ENCODE data around the gene CHD3.

Gene CHD3

DNA sequence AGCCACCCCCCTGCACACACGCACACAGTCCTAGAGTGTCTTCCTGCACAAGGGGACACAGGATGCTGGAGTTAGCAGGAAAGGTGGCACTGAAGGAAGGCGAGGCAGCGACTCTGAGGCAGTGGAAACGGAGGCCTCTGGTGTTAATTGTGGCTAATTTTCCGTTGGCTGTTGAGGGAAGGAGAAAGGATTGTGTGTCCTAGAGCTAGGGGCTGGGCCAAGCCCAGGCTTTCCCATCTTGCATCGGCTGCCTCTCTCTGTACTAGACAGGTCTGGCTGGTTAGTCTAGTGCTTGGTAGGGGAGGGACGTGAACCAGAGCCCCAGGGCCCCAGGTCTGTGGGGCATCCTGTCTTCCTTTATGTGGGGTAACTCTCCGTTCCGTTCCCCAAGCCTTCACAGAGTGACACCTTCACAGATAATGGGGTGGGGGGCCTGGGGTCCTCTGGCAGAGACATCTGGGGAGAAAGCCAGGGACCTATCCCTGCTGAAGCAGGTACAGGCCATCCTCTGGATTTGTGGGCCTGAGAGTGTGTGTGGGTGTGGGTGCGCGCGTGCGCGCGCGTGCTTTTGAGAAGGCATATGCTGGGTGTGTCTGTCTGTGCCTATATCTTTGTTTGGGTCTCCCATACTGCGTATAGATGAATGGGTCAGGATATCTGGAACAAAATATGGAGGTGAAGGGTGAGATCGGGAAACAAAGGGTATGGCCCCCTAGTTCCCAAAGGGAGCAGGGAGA is at the start of gene CHD3:
Gene CHD3 (plus strand): TSS at position 606 of the 737 bp plus-strand sequence. CDS start 212 bp downstream, outside the sequence.
- H3K4me3 ChIP-seq (ENCODE audit: low read depth, low read length) = peak within 1 kb of the TSS; percentile 31

DNA sequence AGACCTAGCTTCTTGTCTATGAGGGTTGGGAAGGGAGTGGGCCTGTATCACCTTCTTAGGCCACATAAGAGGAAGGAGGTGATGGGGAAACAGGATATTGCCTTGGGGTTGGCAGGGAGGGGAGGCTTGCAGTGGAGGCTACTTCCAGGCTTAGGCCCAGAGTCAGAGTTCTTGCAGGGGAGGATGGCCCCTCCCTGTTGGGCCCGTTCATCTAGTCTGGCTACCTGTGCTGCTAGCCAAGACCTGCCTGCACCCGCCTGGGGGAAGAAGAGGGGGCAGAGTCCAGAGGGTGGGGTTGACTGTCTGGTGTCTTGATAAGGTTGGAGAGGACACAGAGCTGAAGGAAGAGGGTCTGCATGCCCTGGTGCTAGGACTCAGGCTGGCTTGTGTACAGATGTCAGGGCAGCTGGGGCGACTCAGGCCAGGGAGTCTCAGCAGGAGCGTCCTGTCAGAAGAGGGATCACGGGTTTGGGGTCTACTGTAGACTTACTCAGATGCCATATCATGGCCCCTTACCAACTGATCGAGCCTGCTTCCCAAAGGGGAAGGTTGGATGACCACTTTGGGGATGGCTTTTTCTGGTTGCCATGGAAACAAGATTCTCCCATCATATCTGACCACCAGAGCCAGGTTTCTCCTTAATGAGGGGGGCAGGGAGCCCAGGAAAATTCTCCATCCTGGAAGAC is 49.3 kb upstream of the CHD3 start:
- no peak overlapping the region for H3K4me3 ChIP-seq (ENCODE audit: low read depth, low read length)

DNA sequence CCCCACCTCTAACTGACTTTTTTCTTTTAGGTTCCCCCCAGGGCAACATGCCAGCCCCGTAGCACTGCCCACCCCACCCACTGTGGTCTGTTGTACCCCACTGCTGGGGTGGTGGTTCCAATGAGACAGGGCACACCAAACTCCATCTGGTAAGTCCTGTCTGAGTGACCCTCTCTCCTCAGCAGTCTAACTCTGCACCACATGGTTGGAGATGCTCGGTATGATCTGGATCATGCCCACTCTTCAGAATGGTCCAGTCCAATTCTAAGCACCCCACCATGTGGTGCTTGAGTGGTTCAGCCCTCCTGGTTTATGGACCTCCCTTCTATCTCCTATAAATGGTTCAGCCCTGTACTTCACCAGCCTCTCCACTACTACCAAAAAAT is 48.7 kb upstream of the CHD3 start:
- no peak overlapping the region for H3K4me3 ChIP-seq (ENCODE audit: low read depth, low read length)

DNA sequence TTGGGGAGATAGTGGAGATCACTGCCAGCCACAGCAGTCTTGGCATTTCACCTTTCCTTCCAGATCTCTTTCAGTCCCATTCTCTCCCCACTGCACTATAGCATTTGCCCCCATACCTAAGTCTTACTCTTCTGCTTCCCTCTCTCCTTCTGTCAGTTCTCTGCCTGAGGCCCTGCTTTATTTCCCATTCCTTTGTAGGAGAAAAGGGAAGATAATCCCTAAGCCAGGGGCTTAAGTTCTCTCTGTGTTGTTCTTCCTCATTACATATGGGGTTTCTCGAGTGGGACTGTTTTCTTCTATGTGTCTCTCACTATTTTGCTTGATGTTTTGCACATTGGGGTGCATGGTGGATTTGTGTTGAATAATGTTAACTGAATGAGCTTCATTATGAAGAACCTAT is 48.1 kb upstream of the CHD3 start:
- no peak overlapping the region for H3K4me3 ChIP-seq (ENCODE audit: low read depth, low read length)

DNA sequence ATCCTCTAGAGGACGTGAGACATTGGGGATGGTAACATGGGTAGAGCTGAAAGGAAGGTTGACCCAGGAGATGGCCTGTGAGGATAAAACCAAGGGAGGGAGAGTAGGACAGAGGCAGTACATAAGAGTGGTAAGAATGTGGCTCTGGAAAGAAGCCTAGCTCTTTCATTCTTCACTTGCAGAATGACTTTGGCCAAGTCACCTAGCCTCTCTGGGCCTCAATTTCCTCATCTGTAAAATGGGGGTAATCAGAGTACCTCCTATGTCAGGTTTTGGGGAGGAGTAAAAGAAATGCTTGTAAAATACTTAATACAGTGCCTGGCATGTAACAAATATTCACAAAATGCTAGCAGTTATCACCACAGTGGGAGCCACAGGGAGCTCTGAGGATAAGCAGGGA is 47.7 kb upstream of the CHD3 start:
- peak overlapping the region; percentile 69 for H3K4me3 ChIP-seq (ENCODE audit: low read depth, low read length)

DNA sequence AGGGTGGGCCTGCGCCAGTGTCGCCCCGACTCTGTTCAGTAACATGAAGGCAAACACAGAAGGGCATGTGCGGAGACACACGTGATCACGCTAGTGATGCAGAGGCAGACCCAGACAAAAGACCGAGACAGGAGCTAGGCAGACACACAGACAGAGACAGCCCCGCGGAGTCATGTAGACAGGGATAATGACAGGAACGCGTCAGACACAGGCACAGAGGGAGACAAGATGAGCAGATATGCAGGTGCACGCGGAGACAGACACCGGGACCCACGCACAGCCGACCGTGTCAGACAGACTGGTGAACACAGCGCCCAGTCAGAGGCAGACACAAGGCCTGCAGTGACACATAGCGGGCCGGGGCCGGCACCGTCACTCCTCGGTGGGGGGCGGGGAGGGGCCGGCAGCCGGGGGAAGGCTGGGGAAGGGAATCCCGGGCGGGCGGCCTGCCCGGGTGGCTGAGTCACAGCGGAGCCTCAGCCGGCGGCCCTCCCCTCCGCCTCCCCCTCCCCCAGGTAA is 47.1 kb upstream of the CHD3 start:
- peak overlapping the region; percentile 69 for H3K4me3 ChIP-seq (ENCODE audit: low read depth, low read length)

DNA sequence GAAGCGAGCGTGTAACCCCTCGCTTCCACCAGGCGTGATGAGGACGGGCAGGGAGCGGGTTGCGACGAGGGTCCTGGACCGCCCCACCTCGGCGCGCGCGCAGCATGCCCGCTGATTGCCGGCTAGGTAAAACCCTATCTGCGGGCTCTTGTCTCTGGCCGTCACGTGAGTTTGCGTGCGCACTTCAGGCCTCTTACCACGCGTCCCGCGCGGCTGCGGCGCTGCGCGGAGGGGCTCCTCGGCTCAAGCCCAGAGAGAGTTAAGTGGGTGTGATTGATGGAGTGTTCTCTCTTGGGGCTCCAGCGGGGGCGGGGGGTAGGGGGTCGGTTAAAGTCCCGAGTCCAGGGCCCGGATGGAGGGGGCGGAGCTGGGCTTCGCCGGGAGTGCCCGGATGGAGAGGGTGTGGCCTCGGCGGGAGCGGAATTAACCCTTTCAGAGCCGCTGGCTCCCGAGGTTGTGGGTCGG is 46.6 kb upstream of the CHD3 start:
- H3K4me3 ChIP-seq (ENCODE audit: low read depth, low read length) = peak overlapping the region; percentile 69

DNA sequence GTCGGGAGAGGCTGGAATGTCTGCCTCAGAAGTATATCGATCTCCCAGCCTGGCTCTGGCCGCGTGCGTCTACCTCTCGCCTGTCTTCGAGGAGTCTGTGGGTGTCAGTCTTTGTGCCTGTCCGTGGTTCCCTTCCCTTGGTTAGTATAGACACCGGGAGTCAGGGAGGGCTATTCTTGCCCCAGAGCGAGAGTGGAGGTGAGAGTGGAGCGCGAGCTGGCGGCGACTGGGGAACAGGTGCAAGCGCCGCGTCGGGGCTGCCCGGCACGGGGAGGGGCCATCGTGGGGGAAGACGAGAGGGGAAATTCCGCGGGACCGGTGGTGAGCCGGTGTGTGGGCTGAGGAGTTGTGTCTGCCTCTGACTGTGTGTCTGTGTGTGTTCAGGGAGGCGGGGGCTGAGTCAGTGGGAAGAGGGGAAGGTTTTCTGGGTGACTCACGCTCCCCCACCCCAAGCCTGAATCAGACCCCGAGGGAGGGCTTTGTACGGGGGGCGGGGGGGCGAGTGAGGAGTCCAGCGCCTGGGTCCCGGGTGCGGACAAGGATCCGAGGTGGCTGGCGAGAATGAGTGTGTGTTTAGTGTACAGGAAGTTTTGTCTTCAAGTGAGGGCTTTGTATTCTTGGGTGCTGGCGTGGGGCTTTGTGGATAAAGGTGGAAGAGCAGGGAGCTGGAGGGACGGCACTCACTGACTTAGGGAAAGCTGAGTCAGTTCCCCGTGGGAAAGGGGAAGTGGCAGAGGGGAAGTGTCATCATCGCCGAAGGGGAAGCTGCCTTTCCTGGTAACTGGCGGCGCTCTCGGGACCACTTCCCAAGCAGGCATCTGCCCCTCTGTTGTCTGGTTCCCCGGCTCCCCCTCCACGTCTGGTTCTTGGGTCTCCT is 46.0 kb upstream of the CHD3 start:
- peak overlapping the region; percentile 47 for H3K4me3 ChIP-seq (ENCODE audit: low read depth, low read length)

DNA sequence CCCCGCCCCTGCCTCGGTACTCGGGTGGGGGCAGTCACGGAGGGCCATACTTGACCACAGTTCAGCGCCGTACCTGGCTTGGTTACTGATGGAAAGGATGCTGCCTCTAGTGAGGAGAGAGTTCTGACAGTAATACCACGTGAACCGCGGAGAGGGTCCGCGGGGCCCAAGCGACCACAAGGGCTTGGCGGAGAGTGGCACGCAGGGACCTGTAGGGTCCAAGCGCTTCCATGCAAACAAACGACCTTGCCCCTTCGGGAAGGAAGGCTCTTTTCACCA is 45.4 kb upstream of the CHD3 start:
- peak overlapping the region; percentile 47 for H3K4me3 ChIP-seq (ENCODE audit: low read depth, low read length)

DNA sequence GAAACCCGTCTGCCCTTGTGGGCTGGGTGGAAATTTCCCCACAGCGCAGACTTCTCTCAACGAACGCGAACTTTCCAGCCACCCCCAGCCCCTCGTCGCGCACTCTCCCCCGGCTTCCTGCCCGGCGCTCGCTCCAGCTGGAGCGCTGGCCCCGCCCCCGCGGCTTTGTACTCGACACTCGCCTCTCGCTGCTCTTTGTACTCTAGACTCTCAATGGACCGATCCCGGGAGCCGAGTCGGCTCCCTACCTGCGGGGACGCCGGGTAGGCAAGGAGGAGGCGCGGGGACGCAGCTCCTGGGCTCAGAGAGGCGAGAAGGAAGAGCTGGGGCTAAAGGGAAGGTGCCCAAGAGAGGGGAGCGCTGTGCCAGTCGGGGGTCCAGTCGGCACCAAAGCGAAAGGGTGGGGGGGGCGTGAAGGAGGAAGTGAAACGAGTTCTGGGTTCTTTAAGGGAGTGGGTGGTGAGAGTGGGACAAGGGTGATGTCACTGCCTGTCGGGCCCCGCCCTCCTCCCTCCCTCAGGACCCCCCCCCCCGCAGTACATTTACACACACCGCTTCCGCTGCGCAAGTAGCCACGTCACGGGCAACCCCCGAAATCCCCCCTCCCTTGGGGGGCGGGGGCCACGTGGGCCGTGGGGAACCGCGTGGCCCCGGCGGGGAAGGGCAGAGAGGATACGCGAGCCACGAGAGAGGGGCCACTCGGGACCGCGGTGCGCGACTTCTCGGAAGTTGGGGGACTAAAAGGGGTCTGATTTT is 44.9 kb upstream of the CHD3 start:
- H3K4me3 ChIP-seq (ENCODE audit: low read depth, low read length) = peak overlapping the region; percentile 47

DNA sequence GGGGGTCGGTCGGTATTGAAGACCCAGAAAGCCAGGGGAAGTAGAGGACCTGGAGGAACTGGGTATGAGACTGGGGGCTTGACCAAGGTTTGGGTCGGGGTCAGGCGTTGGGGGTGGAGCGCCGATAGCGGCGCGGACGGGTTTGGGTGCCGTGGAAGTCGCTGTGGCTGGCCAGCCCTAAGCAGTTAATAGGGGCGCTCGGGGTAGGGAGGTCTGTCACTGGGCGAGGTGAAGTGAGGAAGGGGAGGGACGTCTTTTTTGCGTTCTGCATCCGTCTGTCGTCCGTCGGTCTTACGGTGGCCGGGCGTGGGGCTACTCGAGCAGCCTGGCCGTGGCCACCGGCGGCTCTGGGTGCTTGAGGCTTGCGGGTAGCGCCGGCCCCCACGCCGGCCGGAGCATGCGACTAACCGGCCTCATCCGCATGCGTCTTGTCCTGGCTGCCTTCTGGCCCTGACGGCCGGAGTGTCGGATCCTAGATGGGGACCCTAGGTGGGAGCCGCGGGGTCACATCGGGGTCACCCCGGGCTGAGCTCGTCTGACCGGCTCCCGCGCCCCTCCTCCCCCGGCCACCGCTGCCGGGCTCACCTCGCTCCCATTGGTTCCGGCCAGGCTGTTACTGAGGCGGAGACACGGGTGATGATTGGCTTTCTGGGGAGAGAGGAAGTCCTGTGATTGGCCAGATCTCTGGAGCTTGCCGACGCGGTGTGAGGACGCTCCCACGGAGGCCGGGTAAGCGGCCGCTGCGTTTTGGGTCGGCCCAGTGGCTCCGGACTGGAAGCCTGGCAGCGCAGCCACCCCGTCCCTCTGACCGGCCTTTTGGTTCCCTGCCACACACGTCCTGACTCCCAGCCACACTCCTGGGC is 44.1 kb upstream of the CHD3 start:
- peak overlapping the region; percentile 47 for H3K4me3 ChIP-seq (ENCODE audit: low read depth, low read length)

DNA sequence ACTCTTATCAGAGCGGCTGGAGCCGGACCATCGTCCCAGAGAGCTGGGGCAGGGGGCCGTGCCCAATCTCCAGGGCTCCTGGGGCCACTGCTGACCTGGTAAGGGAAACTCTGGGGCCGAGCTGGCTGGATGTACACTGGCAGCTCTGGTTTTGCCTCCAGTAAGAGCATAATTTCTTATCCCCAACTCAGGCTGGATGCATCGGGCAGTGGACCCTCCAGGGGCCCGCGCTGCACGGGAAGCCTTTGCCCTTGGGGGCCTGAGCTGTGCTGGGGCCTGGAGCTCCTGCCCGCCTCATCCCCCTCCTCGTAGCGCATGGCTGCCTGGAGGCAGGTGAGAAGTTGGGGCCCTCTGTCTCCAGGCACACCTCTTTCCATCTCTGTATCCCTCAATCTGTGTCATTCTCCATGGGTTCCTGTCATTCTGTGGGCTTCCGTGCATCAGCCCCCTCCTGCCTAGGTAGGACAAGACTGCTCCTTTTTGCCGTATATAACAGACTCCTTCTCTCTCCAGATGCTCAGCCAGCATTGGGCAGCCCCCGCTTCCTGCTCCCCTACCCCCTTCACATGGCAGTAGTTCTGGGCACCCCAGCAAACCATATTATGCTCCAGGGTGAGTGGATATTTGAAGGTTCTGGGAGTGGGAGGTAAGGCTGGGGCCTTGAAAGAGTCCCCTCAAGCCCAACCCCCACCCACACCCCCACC is 43.1 kb upstream of the CHD3 start:
- no peak overlapping the region for H3K4me3 ChIP-seq (ENCODE audit: low read depth, low read length)

DNA sequence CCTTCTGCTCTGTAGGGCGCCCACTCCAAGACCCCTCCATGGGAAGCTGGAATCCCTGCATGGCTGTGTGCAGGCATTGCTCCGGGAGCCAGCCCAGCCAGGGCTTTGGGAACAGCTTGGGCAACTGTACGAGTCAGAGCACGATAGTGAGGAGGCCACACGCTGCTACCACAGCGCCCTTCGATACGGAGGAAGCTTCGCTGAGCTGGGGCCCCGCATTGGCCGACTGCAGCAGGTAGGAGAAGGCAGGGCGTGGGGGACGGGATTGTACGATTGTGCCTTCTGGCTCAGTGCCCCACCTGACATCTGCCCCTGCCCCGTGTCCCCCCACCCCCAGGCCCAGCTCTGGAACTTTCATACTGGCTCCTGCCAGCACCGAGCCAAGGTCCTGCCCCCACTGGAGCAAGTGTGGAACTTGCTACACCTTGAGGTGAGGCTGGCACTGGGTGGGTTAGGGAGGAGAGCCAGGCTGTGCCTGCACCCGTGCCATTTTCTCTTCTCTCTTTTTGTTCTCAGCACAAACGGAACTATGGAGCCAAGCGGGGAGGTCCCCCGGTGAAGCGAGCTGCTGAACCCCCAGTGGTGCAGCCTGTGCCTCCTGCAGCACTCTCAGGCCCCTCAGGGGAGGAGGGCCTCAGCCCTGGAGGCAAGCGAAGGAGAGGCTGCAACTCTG is 42.4 kb upstream of the CHD3 start:
- H3K4me3 ChIP-seq (ENCODE audit: low read depth, low read length) = no peak overlapping the region

DNA sequence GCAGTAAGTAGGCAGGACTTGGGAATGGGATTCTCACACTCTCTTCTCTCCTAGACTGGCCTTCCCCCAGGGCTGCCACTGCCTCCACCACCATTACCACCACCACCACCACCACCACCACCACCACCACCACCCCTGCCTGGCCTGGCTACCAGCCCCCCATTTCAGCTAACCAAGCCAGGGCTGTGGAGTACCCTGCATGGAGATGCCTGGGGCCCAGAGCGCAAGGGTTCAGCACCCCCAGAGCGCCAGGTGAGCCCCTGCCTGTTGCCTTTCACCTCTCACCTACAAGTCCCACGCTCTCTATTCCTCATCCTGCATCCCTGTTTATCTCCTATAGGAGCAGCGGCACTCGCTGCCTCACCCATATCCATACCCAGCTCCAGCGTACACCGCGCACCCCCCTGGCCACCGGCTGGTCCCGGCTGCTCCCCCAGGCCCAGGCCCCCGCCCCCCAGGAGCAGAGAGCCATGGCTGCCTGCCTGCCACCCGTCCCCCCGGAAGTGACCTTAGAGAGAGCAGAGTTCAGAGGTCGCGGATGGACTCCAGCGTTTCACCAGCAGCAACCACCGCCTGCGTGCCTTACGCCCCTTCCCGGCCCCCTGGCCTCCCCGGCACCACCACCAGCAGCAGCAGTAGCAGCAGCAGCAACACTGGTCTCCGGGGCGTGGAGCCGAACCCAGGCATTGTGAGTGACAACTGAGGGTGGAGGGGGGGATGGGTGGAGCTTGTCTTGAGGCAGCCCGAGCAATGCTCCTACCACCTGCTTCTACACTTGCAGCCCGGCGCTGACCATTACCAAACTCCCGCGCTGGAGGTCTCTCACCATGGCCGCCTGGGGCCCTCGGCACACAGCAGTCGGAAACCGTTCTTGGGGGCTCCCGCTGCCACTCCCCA is 41.6 kb upstream of the CHD3 start:
- H3K4me3 ChIP-seq (ENCODE audit: low read depth, low read length) = no peak overlapping the region

DNA sequence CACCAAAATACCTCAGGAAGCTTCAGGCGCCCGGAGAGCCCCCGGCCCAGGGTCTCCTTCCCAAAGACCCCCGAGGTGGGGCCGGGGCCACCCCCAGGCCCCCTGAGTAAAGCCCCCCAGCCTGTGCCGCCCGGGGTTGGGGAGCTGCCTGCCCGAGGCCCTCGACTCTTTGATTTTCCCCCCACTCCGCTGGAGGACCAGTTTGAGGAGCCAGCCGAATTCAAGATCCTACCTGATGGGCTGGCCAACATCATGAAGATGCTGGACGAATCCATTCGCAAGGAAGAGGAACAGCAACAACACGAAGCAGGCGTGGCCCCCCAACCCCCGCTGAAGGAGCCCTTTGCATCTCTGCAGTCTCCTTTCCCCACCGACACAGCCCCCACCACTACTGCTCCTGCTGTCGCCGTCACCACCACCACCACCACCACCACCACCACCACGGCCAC is 40.4 kb upstream of the CHD3 start:
- no peak overlapping the region for H3K4me3 ChIP-seq (ENCODE audit: low read depth, low read length)

DNA sequence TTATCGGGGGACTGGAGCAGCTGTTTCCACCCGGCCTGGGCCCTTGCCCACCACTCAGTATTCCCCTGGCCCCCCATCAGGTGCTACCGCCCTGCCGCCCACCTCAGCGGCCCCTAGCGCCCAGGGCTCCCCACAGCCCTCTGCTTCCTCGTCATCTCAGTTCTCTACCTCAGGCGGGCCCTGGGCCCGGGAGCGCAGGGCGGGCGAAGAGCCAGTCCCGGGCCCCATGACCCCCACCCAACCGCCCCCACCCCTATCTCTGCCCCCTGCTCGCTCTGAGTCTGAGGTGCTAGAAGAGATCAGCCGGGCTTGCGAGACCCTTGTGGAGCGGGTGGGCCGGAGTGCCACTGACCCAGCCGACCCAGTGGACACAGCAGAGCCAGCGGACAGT is 39.9 kb upstream of the CHD3 start:
- no peak overlapping the region for H3K4me3 ChIP-seq (ENCODE audit: low read depth, low read length)

DNA sequence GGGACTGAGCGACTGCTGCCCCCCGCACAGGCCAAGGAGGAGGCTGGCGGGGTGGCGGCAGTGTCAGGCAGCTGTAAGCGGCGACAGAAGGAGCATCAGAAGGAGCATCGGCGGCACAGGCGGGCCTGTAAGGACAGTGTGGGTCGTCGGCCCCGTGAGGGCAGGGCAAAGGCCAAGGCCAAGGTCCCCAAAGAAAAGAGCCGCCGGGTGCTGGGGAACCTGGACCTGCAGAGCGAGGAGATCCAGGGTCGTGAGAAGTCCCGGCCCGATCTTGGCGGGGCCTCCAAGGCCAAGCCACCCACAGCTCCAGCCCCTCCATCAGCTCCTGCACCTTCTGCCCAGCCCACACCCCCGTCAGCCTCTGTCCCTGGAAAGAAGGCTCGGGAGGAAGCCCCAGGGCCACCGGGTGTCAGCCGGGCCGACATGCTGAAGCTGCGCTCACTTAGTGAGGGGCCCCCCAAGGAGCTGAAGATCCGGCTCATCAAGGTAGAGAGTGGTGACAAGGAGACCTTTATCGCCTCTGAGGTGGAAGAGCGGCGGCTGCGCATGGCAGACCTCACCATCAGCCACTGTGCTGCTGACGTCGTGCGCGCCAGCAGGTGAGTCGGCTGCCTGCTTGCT is 39.3 kb upstream of the CHD3 start:
- H3K4me3 ChIP-seq (ENCODE audit: low read depth, low read length) = no peak overlapping the region
